ENCODE data around the gene MED26.
"Not testable (repeated sequence)": the region's sequence is repeated elsewhere in the genome, so short reads cannot be mapped to it uniquely, and the experiment has no call there.

The MED26 gene

DNA sequence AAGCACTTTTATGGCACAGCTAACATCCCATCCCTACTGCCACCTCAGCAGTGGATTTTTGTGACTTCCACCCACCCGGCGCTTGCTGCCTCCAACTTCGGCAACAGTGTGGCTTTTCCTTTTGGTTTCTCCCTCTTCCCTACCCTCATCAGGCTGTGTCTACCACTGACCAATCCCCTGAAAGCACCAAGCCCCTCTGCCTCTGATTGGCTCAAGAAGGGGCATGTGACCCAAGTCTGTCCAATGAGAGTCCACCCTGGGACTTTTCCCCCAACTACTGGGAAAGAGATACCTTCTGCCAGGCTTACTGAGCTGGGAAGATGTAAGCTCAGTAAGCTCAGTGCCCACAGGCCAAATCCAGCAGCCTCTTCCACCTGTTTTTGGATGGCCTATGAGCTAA is 26.1 kb upstream of the MED26 start:
- peaks cover 35% of the 10 kb centered on the region for H3K36me3 ChIP-seq (ENCODE audit: control insufficient read depth, insufficient read depth, low read length)
- DNase-seq (ENCODE audit: extremely low read depth, insufficient read length): no peak
- TF ChIP-seq CTCF (IDR thresholded peaks at IDR 0.05; ENCODE audit: insufficient read depth, low read length, poor library complexity, severe bottlenecking): no peak
- no peak overlapping the region for H3K4me3 ChIP-seq (replicated peaks; ENCODE audit: low read depth, low read length)
- no peaks in the 10 kb centered on the region for H3K27me3 ChIP-seq (replicated peaks; ENCODE audit: control insufficient read depth, insufficient read depth, low read length)

DNA sequence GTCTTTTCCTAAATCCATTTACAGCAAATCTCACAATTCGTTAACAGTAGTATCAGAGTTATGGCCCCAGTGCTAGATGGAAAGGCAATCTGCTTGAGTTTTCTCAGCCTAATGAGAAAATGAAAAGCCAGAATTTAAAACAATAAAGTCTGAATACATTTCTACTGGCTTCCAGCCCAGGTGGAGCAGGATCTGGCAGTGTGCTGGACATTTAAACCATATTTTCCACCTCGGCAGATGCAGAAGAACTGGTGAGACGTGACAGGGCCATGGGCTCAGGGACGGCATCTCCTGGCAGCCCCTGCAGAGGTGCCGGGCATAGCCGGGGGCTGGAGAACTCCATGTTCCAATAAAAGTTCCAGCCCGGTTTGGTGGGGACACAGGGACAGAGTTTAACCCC is 24.9 kb upstream of the MED26 start:
- Histone ChIP-seq H3K4me3 (replicated peaks; ENCODE audit: low read depth, low read length) (no peak overlapping the region), H3K36me3 (ENCODE audit: control insufficient read depth, insufficient read depth, low read length) (peaks cover 30% of the 10 kb centered on the region), H3K27me3 (replicated peaks; ENCODE audit: control insufficient read depth, insufficient read depth, low read length) (no peaks in the 10 kb centered on the region)
- no peak for TF ChIP-seq CTCF (IDR thresholded peaks at IDR 0.05; ENCODE audit: insufficient read depth, low read length, poor library complexity, severe bottlenecking)
- DNase-seq (ENCODE audit: extremely low read depth, insufficient read length): no peak

DNA sequence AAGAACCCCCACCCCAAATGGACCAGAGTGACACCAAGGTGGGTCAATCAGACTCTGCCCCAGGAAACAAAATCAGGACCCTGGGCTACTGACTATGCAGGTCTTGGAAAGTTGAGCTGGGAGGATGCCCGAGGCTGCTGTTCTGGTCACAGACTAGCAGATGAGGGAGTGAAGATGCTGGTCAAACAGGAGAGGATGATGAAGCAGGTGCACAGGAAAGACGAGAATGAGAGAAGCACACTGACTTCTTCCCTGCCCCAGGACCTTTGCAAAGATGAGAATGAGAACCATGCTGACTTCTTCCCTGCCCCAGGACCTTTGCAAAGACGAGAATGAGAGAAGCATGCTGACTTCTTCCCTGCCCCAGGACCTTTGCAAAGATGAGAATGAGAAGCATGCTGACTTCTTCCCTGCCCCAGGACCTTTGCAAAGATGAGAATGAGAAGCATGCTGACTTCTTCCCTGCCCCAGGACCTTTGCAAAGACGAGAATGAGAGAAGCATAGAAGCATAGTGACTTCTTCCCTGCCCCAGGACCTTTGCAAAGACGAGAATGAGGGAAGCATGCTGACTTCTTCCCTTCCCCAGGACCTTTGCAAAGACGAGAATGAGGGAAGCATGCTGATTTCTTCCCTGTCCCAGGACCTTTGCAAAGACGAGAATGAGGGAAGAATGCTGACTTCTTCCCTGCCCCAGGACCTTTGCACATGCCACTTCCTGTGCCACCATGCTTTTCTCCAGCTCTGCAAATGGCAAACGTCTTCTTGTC is 23.6 kb upstream of the MED26 start:
- H3K4me3 ChIP-seq (replicated peaks; ENCODE audit: low read depth, low read length); H3K27me3 ChIP-seq (replicated peaks; ENCODE audit: control insufficient read depth, insufficient read depth, low read length); DNase-seq (ENCODE audit: extremely low read depth, insufficient read length): not testable (repeated sequence)
- H3K36me3 ChIP-seq (ENCODE audit: control insufficient read depth, insufficient read depth, low read length): peaks cover 24% of the 10 kb centered on the region

DNA sequence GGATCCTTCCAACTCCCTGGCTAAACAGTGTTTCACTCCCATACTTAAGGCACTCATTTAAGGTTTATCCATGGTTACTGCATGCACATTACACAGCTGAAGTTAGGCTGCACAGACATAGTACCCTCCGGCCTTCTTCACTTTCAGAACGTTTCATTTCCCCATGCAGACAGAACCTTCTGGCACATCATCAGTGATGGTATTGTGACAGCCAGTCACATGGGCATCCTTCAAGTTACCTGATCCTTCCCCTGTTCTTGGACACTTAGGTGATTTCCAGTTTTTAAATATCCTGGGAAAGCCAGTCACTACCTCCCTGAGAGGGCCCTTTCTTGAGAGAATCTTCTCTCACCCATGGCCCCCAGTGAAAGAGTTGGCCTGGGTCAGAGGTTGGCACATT is 22.8 kb upstream of the MED26 start:
- no peaks in the 10 kb centered on the region for H3K27me3 ChIP-seq (replicated peaks; ENCODE audit: control insufficient read depth, insufficient read depth, low read length)
- no peak overlapping the region for H3K4me3 ChIP-seq (replicated peaks; ENCODE audit: low read depth, low read length)
- no peak for DNase-seq (ENCODE audit: extremely low read depth, insufficient read length)
- TF ChIP-seq CTCF (IDR thresholded peaks at IDR 0.05; ENCODE audit: insufficient read depth, low read length, poor library complexity, severe bottlenecking): no peak
- H3K36me3 ChIP-seq (ENCODE audit: control insufficient read depth, insufficient read depth, low read length): peaks cover 23% of the 10 kb centered on the region

DNA sequence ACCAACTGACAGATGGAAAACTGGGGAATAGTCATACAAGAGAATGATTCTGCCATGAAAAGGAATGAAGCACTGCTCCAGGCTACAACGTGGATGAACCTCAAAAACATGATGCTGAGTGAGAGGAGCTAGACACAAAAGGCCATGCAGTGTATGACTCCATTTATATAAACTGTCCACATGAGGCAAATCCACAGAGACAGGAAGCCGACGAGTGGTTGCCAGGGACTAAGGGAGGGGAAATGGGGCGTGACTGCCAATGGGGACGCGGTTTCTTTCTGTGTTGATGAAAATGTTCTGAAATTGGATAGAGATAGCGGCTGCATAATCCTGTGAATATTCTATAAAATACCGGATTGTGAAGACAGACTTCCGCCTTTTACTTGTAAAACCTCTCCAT is 21.7 kb upstream of the MED26 start:
- no peak for TF ChIP-seq CTCF (IDR thresholded peaks at IDR 0.05; ENCODE audit: insufficient read depth, low read length, poor library complexity, severe bottlenecking)
- no peak for DNase-seq (ENCODE audit: extremely low read depth, insufficient read length)
- peaks cover 20% of the 10 kb centered on the region for H3K36me3 ChIP-seq (ENCODE audit: control insufficient read depth, insufficient read depth, low read length)
- no peak overlapping the region for H3K4me3 ChIP-seq (replicated peaks; ENCODE audit: low read depth, low read length)
- H3K27me3 ChIP-seq (replicated peaks; ENCODE audit: control insufficient read depth, insufficient read depth, low read length): no peaks in the 10 kb centered on the region

DNA sequence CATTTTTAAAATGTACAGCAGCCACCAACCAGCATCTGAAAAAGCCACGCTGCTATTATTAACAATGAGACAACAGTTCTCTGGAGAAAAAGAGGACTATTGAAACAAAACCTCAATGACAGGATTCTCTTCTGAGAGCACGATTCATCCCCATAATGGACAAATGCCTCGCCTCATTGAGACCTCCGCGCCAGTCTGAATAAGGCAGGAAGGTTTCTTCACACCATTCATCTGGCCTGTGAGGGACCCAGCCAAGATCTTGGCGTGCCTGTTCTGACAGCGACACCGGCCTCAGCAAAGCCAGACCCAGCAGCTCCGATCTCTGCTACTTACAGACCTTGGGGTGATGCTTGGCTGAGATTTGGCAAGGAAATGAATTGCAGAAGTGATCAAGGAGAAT is 17.1 kb upstream of the MED26 start:
- DNase-seq (ENCODE audit: extremely low read depth, insufficient read length): no peak
- Histone ChIP-seq H3K36me3 (ENCODE audit: control insufficient read depth, insufficient read depth, low read length) (peaks cover 20% of the 10 kb centered on the region), H3K4me3 (replicated peaks; ENCODE audit: low read depth, low read length) (no peak overlapping the region), H3K27me3 (replicated peaks; ENCODE audit: control insufficient read depth, insufficient read depth, low read length) (no peaks in the 10 kb centered on the region)
- no peak for TF ChIP-seq CTCF (IDR thresholded peaks at IDR 0.05; ENCODE audit: insufficient read depth, low read length, poor library complexity, severe bottlenecking)
